Stomach smooth muscle (tissue), 2 donors: ENCODE measurements around the gene KLK7.
"Not testable (repeated sequence)": the region's sequence is repeated elsewhere in the genome, so short reads cannot be mapped to it uniquely, and the experiment has no call there.

Source experiments
- H3K27ac ChIP-seq: one replicate; pipeline ENCODE4 v1.7.0; 2013; ENCODE audit warnings: mild to moderate bottlenecking, low read length, inconsistent platforms
- H3K27me3 ChIP-seq, 2 donors: one replicate each; pipeline ENCODE4 v1.7.0; 2013; ENCODE audit warnings: low read length in 2 of 2; ENCODE audit not compliant: insufficient read depth in 2 of 2, control insufficient read depth in 1 of 2
- H3K36me3 ChIP-seq, 2 donors: one replicate each; pipeline ENCODE4 v1.7.0; 2013; ENCODE audit warnings: low read length in 2 of 2; ENCODE audit not compliant: control insufficient read depth in 2 of 2, insufficient read depth in 2 of 2
- H3K4me1 ChIP-seq: one replicate; pipeline ENCODE4 v1.7.0; 2013; ENCODE audit warnings: low read length; ENCODE audit not compliant: control insufficient read depth, insufficient read depth
- H3K4me3 ChIP-seq, 2 donors: one replicate each; pipeline ENCODE4 v1.7.0; 2013; ENCODE audit warnings: low read length in 2 of 2
- H3K9ac ChIP-seq, 2 donors: one replicate each; pipeline ENCODE4 v1.7.0; 2013; ENCODE audit warnings: low read length in 2 of 2, mild to moderate bottlenecking in 1 of 2
- H3K9me3 ChIP-seq, 2 donors: one replicate each; pipeline ENCODE4 v1.7.0; 2013; ENCODE audit warnings: low read length in 2 of 2; ENCODE audit not compliant: control insufficient read depth in 2 of 2
- donor health status: healthy.
- donor health status: Pancreatic carcinoma.

Gene KLK7

GRCh38 chr19:51000426-51000825, 16.7 kb upstream of the KLK7 start:
- H3K9me3 ChIP-seq, result no peaks in the 10 kb centered on the region
- H3K27me3 ChIP-seq, result peaks cover 25 to 28% of the 10 kb centered on the region in 2 donors
- H3K4me3 ChIP-seq, result no peak overlapping the region

GRCh38 chr19:50998686-50999085, 15.0 kb upstream of the KLK7 start:
- Histone ChIP-seq H3K27ac (no peak overlapping the region), H3K4me3 (no peak overlapping the region), H3K27me3 (peaks cover 24 to 26% of the 10 kb centered on the region in 2 donors), H3K9ac (no peak overlapping the region), H3K36me3 (no peaks in the 10 kb centered on the region), H3K9me3 (no peaks in the 10 kb centered on the region), H3K4me1 (no peaks in the 10 kb centered on the region)

More at GRCh38 chr19:51000426-51000825, 16.7 kb upstream of the KLK7 start:
- no peaks in the 10 kb centered on the region for H3K4me1 ChIP-seq
- H3K27ac ChIP-seq, result no peak overlapping the region
- H3K36me3 ChIP-seq, result no peaks in the 10 kb centered on the region
- no peak overlapping the region for H3K9ac ChIP-seq

- no peaks in the 10 kb centered on the region for H3K4me1 ChIP-seq
- H3K27ac ChIP-seq, result no peak overlapping the region
- H3K27me3 ChIP-seq, result peaks cover 19 to 22% of the 10 kb centered on the region in 2 donors
- no peaks in the 10 kb centered on the region for H3K9me3 ChIP-seq
- no peak overlapping the region for H3K4me3 ChIP-seq
- H3K36me3 ChIP-seq, result no peaks in the 10 kb centered on the region
- no peak overlapping the region for H3K9ac ChIP-seq
These were observed 14.3 kb upstream of the KLK7 start for GRCh38 chr19:50998061-50998460.

- Histone ChIP-seq H3K4me3 (no peak overlapping the region), H3K27me3 (peaks cover 0 to 11% of the 10 kb centered on the region in 2 donors), H3K4me1 (no peaks in the 10 kb centered on the region), H3K27ac (no peak overlapping the region), H3K9ac (no peak overlapping the region), H3K9me3 (no peaks in the 10 kb centered on the region), H3K36me3 (no peaks in the 10 kb centered on the region)
These were observed 10.4 kb upstream of the KLK7 start for GRCh38 chr19:50994129-50994528.

GRCh38 chr19:50992666-50993035, 8.9 kb upstream of the KLK7 start:
- Histone ChIP-seq H3K4me1 (no peaks in the 10 kb centered on the region), H3K36me3 (no peaks in the 10 kb centered on the region), H3K9ac (no peak overlapping the region), H3K4me3 (no peak overlapping the region), H3K9me3 (no peaks in the 10 kb centered on the region), H3K27ac (no peak overlapping the region), H3K27me3 (peaks cover 0 to 7% of the 10 kb centered on the region in 2 donors)

- H3K27me3 ChIP-seq, result peaks cover 11 to 14% of the 10 kb centered on the region in 2 donors
- not testable (repeated sequence) for H3K9me3 ChIP-seq, H3K4me1 ChIP-seq, H3K27ac ChIP-seq, H3K36me3 ChIP-seq, H3K4me3 ChIP-seq, H3K9ac ChIP-seq
These were observed 699 bp upstream of the KLK7 start for GRCh38 chr19:50984416-50984815.

GRCh38 chr19:50982186-50982585, 1.5 kb downstream of the KLK7 start:
- peaks cover 12 to 25% of the 10 kb centered on the region in 2 donors for H3K27me3 ChIP-seq
- peaks cover 0 to under 1% of the 10 kb centered on the region in 2 donors for H3K9me3 ChIP-seq
- no peaks in the 10 kb centered on the region for H3K36me3 ChIP-seq
- no peaks in the 10 kb centered on the region for H3K4me1 ChIP-seq
- no peak overlapping the region for H3K9ac ChIP-seq
- no peak overlapping the region for H3K27ac ChIP-seq
- H3K4me3 ChIP-seq, result no peak overlapping the region

- Histone ChIP-seq H3K9ac (no peak overlapping the region), H3K36me3 (no peaks in the 10 kb centered on the region), H3K9me3 (no peaks in the 10 kb centered on the region), H3K4me3 (no peak overlapping the region), H3K27me3 (peaks cover 11 to 25% of the 10 kb centered on the region in 2 donors), H3K27ac (no peak overlapping the region), H3K4me1 (no peaks in the 10 kb centered on the region)
These were observed 2.0 kb downstream of the KLK7 start for GRCh38 chr19:50981587-50982146.

- H3K4me1 ChIP-seq, result no peaks in the 10 kb centered on the region
- no peak overlapping the region for H3K9ac ChIP-seq
- H3K27ac ChIP-seq, result no peak overlapping the region
- peaks cover 15 to 26% of the 10 kb centered on the region in 2 donors for H3K27me3 ChIP-seq
- H3K36me3 ChIP-seq, result no peaks in the 10 kb centered on the region
- H3K4me3 ChIP-seq, result no peak overlapping the region
- H3K9me3 ChIP-seq, result no peaks in the 10 kb centered on the region
These were observed 3.5 kb downstream of the KLK7 start for GRCh38 chr19:50980208-50980607.

- Histone ChIP-seq H3K36me3 (no peaks in the 10 kb centered on the region), H3K9me3 (no peaks in the 10 kb centered on the region), H3K27me3 (peaks cover 15 to 26% of the 10 kb centered on the region in 2 donors), H3K4me3 (no peak overlapping the region), H3K4me1 (no peaks in the 10 kb centered on the region), H3K27ac (no peak overlapping the region), H3K9ac (no peak overlapping the region)
These were observed 4.0 kb downstream of the KLK7 start for GRCh38 chr19:50979758-50980157.

- H3K27ac ChIP-seq, result no peak overlapping the region
- H3K9me3 ChIP-seq, result no peaks in the 10 kb centered on the region
- H3K36me3 ChIP-seq, result no peaks in the 10 kb centered on the region
- H3K4me3 ChIP-seq, result no peak overlapping the region
- H3K4me1 ChIP-seq, result no peaks in the 10 kb centered on the region
- H3K9ac ChIP-seq, result no peak overlapping the region
- H3K27me3 ChIP-seq, result peaks cover 15 to 26% of the 10 kb centered on the region in 2 donors
These were observed 4.8 kb downstream of the KLK7 start for GRCh38 chr19:50978772-50979390.
